Psoas muscle (tissue), 8 donors: ENCODE measurements around the gene TRMU. TPM values are rescaled to one million over a fixed set of nuclear protein-coding genes. Genes with fewer than 3 reads are reported as not detected.

Source experiments
- ATAC-seq, 4 donors: fragments of 200-7000 bp; cut with Tn5 transposase; one replicate each; pipeline ENCODE4 v1.9.1; 2020; ENCODE audit warnings: moderate library complexity in 3 of 4, mild to moderate bottlenecking in 2 of 4
- DNase-seq, 2 donors: peaks; one replicate each; pipeline ENCODE4 v3.0.0-alpha.2; 2020
- H3K27ac ChIP-seq: fragments of 200-600 bp; one replicate; pipeline ENCODE4 v1.8.0; 2022
- H3K27me3 ChIP-seq, 3 donors: fragments of 200-600 bp in 1 of 3; one replicate each; pipeline versions ENCODE4 v1.6.1 to v1.8.0; 2013 to 2022; ENCODE audit warnings: low read length in 2 of 3, mild to moderate bottlenecking in 2 of 3, moderate library complexity in 1 of 3; ENCODE audit not compliant: insufficient read depth in 3 of 3
- H3K36me3 ChIP-seq, 2 donors: fragments of 200-600 bp in 1 of 2; one replicate each; pipeline versions ENCODE4 v1.6.1 to v1.8.0; 2013 to 2022; ENCODE audit warnings: low read depth in 1 of 2, mild to moderate bottlenecking in 1 of 2, moderate library complexity in 1 of 2; ENCODE audit not compliant: insufficient read depth in 1 of 2
- H3K4me1 ChIP-seq: fragments of 200-600 bp; one replicate; pipeline ENCODE4 v1.8.0; 2022
- H3K4me3 ChIP-seq: fragments of 200-600 bp; one replicate; pipeline ENCODE4 v1.8.0; 2022; ENCODE audit warnings: mild to moderate bottlenecking
- H3K9me3 ChIP-seq: fragments of 200-600 bp; one replicate; pipeline ENCODE4 v1.8.0; 2022
- CTCF ChIP-seq: fragments of 200-600 bp; IDR thresholded peaks from one replicate; pipeline ENCODE4 v1.8.0; 2022; ENCODE audit warnings: antibody characterized with exemption
- WGBS, 3 donors: extraction: QIAGEN DNeasy Blood & Tissue Kit; methylation state at CpG; one replicate each; pipeline versions ENCODE4 v1.1.6 to v1.1.7; 2013; 5-methylcytosine and 5-hydroxymethylcytosine counted together
- intact Hi-C, 2 donors: fragments of 100-400 bp; cut with DNase I; formaldehyde crosslinking; loops; one replicate each; pipeline versions ENCODE4 v1.11.0 to v1.14.2; 2022
- polyA plus RNA-seq, 3 donors: library from polyadenylated mRNA; stranded (reverse); fragments of 200-250 nt; gene quantifications; one replicate each; pipeline ENCODE4 v1.2.3, GENCODE V29; 2013
- total RNA-seq, 4 donors: library from RNA; stranded (reverse); fragmentation: NEBNext Ultra II Directional in 2 of 4; extraction: Animal tissue kit (Norgen Biotek cat#: 25700) in 2 of 4; gene quantifications; one replicate each; pipeline versions ENCODE4 v1.2.1 to v1.2.4, GENCODE V29; 2021 to 2023
- donor health status: healthy with polysubstance abuse.
- donor health status: DM: no; HTN: no; CAD: no; lungs with moderate emphysema.
- donor health status: Bipolar disorder and iron deficiency.
- donor health status: healthy.
- donor health status: DM: yes; HTN: yes; CAD: no.
- donor health status: DM: no; HTN: no; CAD: no.
- donor health status: DM: no; HTN: no; CAD: no.
- donor health status: DM: yes; HTN: yes; CAD: no.

Gene TRMU
- total and polyA plus RNA-seq, 7 donors, result 9.6 to 37.1 (median 17.4) TPM

- intact Hi-C loops, result no loop called here
These were observed 24.6 kb downstream of the TRMU start for GRCh38 chr22:46360097-46360496.

GRCh38 chr22:46360891-46361290 is 25.4 kb downstream of the TRMU start:
- no peaks in the 10 kb centered on the region for H3K9me3 ChIP-seq
- TF ChIP-seq CTCF, result no peak
- intact Hi-C loops, result no loop called here
- H3K4me3 ChIP-seq, result no peak overlapping the region
- DNase-seq (no peak), ATAC-seq (no peak)
- 87 to 92% (median 88%) methylated on average over 10 of the region's 10 CpGs for WGBS, 3 donors
- no peaks in the 10 kb centered on the region for H3K4me1 ChIP-seq
- peaks cover 0 to 32% of the 10 kb centered on the region in 2 donors for H3K36me3 ChIP-seq
- H3K27me3 ChIP-seq, result peaks cover 0 to 22% (median 0%) of the 10 kb centered on the region in 3 donors
- H3K27ac ChIP-seq, result no peak overlapping the region

More at GRCh38 chr22:46360097-46360496, 24.6 kb downstream of the TRMU start:
- no peak for TF ChIP-seq CTCF
- Histone ChIP-seq H3K4me3 (no peak overlapping the region), H3K36me3 (peaks cover 0 to 39% of the 10 kb centered on the region in 2 donors), H3K27me3 (peaks cover 0 to 16% (median 0%) of the 10 kb centered on the region in 3 donors), H3K4me1 (no peaks in the 10 kb centered on the region), H3K9me3 (no peaks in the 10 kb centered on the region), H3K27ac (no peak overlapping the region)
- ATAC-seq (no peak), DNase-seq (no peak)
- WGBS, 3 donors, result 76 to 84% (median 83%) methylated on average over 5 of the region's 5 CpGs

- no peaks in the 10 kb centered on the region for H3K9me3 ChIP-seq
- peaks cover 0 to 22% (median 0%) of the 10 kb centered on the region in 3 donors for H3K27me3 ChIP-seq
- H3K36me3 ChIP-seq, result peaks cover 0 to 23% of the 10 kb centered on the region in 2 donors
- no peaks in the 10 kb centered on the region for H3K4me1 ChIP-seq
- intact Hi-C loops, result no loop called here
- 34 to 44% (median 38%) methylated on average over 11 of the region's 11 CpGs for WGBS, 3 donors
- no peak overlapping the region for H3K27ac ChIP-seq
- H3K4me3 ChIP-seq, result no peak overlapping the region
- DNase-seq (no peak), ATAC-seq (peak in 1 of 4 donors; percentile 6)
- TF ChIP-seq CTCF, result no peak
These were observed 26.3 kb downstream of the TRMU start for GRCh38 chr22:46361826-46362202.

GRCh38 chr22:46362203-46362933 is 26.9 kb downstream of the TRMU start:
- peaks cover 0 to 17% of the 10 kb centered on the region in 2 donors for H3K36me3 ChIP-seq
- no peak for TF ChIP-seq CTCF
- no peak overlapping the region for H3K4me3 ChIP-seq
- no peaks in the 10 kb centered on the region for H3K4me1 ChIP-seq
- H3K9me3 ChIP-seq, result no peaks in the 10 kb centered on the region
- DNase-seq, result no peak
- ATAC-seq, result peak in 3 of 4 donors; percentile 19 to 21 (median 20)
- no peak overlapping the region for H3K27ac ChIP-seq
- intact Hi-C loops, result no loop called here
- 34 to 40% (median 37%) methylated on average over 25 of the region's 25 CpGs for WGBS, 3 donors
- H3K27me3 ChIP-seq, result peaks cover 0 to 22% (median 0%) of the 10 kb centered on the region in 3 donors
